T-helper 1 cell (primary cell): ENCODE data around the gene SOBP.

Source experiments
- DNase-seq, 5 donors: peaks; one replicate each; pipeline ENCODE4 v3.0.0-alpha.2; 2012 to 2020

The SOBP gene

GRCh38 chr6:107695061-107695720 is 205.3 kb downstream of the SOBP start:
- DNase-seq: no peak

- DNase-seq: no peak
Observed at GRCh38 chr6:107697682-107698081, 207.8 kb downstream of the SOBP start.

GRCh38 chr6:107698146-107698545 is 208.2 kb downstream of the SOBP start:
- no peak for DNase-seq

GRCh38 chr6:107699254-107699653 is 209.3 kb downstream of the SOBP start:
- no peak for DNase-seq

GRCh38 chr6:107699697-107700325 is 209.9 kb downstream of the SOBP start:
- DNase-seq: no peak

GRCh38 chr6:107703606-107704005 is 213.7 kb downstream of the SOBP start:
- no peak for DNase-seq

GRCh38 chr6:107704347-107705013 is 214.6 kb downstream of the SOBP start:
- no peak for DNase-seq

- DNase-seq: no peak
Observed at GRCh38 chr6:107706516-107707115, 216.7 kb downstream of the SOBP start.

- no peak for DNase-seq
Observed at GRCh38 chr6:107707346-107708275, 217.7 kb downstream of the SOBP start.

GRCh38 chr6:107708435-107708834 is 218.5 kb downstream of the SOBP start:
- DNase-seq: no peak

GRCh38 chr6:107709341-107709740 is 219.4 kb downstream of the SOBP start:
- DNase-seq: peak in 1 of 5 donors; percentile 14
